Neural cell (in vitro differentiated cells): ENCODE measurements around the gene NR2F1-AS1.

Experiments used
- POLR2AphosphoS5 ChIP-seq: IDR thresholded peaks from 2 replicates; pipeline ENCODE4 v1.6.1; 2012
- TF ChIP-seq, protein P1 (sequence below): fragments of 450-650 bp; IDR thresholded peaks from 2 replicates; pipeline ENCODE4 v1.5.1; 2014; ENCODE audit warnings: antibody characterized with exemption, mild to moderate bottlenecking, moderate library complexity; ENCODE audit not compliant: poor library complexity, severe bottlenecking

DNA sequence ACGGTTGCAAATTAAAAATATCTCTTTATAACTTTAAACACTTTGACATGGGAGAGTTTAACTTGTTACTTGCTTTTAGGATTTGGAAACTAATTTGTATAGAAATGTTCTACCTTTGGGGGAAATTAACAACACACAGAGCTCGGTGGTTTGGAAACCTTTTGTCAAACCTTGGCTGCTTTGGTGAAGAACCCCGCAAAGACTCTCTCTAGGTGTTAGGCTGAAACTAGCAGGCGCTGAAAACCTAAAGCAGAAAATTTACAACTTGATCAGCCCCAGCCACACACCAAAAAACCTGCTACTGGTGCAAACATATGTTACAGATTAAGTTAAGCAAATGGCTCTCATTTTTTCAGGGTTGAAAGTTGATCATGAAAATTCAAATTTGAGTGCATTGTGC is 27.8 kb upstream of the NR2F1-AS1 start:
- TF ChIP-seq, protein P1, sequence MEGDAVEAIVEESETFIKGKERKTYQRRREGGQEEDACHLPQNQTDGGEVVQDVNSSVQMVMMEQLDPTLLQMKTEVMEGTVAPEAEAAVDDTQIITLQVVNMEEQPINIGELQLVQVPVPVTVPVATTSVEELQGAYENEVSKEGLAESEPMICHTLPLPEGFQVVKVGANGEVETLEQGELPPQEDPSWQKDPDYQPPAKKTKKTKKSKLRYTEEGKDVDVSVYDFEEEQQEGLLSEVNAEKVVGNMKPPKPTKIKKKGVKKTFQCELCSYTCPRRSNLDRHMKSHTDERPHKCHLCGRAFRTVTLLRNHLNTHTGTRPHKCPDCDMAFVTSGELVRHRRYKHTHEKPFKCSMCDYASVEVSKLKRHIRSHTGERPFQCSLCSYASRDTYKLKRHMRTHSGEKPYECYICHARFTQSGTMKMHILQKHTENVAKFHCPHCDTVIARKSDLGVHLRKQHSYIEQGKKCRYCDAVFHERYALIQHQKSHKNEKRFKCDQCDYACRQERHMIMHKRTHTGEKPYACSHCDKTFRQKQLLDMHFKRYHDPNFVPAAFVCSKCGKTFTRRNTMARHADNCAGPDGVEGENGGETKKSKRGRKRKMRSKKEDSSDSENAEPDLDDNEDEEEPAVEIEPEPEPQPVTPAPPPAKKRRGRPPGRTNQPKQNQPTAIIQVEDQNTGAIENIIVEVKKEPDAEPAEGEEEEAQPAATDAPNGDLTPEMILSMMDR: no peak
- no peak for TF ChIP-seq POLR2AphosphoS5
